Thyroid gland (tissue), 4 donors: ENCODE measurements around the gene RBM19. TPM values are rescaled to one million over a fixed set of nuclear protein-coding genes. Genes with fewer than 3 reads are reported as not detected.

ENCODE experiments used
- DNase-seq, 2 donors: peaks; one replicate each; pipeline ENCODE4 v3.0.0-alpha.2; 2019
- H3K27ac ChIP-seq, 3 donors: fragments of 200-600 bp; sonication (generic); 1 replicate in 2 of 3; 2 replicates in 1 of 3; pipeline ENCODE4 v1.5.1; 2016 to 2019; ENCODE audit warnings: mild to moderate bottlenecking in 1 of 3, moderate library complexity in 1 of 3
- H3K27me3 ChIP-seq: fragments of 200-600 bp; sonication (generic); one replicate; pipeline ENCODE4 v1.5.1; 2019
- H3K36me3 ChIP-seq, 2 donors: fragments of 200-600 bp; sonication (generic); one replicate each; pipeline ENCODE4 v1.5.1; 2016 to 2019
- H3K4me1 ChIP-seq, 2 donors: fragments of 200-600 bp; sonication (generic); one replicate each; pipeline ENCODE4 v1.5.1; 2017 to 2019
- H3K4me3 ChIP-seq, 3 donors: fragments of 200-600 bp; sonication (generic); replicated peaks in 1 of 3; 1 replicate in 2 of 3; 2 replicates in 1 of 3; pipeline ENCODE4 v1.5.1; 2016; ENCODE audit warnings: mild to moderate bottlenecking in 1 of 3
- H3K9me3 ChIP-seq: fragments of 200-600 bp; sonication (generic); one replicate; pipeline ENCODE4 v1.5.1; 2017
- CTCF ChIP-seq, 6 experiments: fragments of 200-600 bp in 3 of 6; fragments of 450-650 bp in 3 of 6; sonication (generic) in 3 of 6; IDR thresholded peaks; one replicate each; pipeline ENCODE4 v1.5.1; 2016 to 2019; ENCODE audit warnings: antibody characterized with exemption in 6 of 6, mild to moderate bottlenecking in 2 of 6, inconsistent platforms in 1 of 6, moderate library complexity in 1 of 6
- POLR2A ChIP-seq, 2 donors: fragments of 450-650 bp; IDR thresholded peaks; one replicate each; pipeline ENCODE4 v1.6.1; 2017; ENCODE audit warnings: antibody characterized with exemption in 2 of 2, mild to moderate bottlenecking in 2 of 2, moderate library complexity in 1 of 2
- WGBS, 2 donors: methylation state at CpG; one replicate each; pipeline ENCODE4 v1.1.5; 2017; 5-methylcytosine and 5-hydroxymethylcytosine counted together
- intact Hi-C: fragments of 100-400 bp; cut with DNase I; formaldehyde crosslinking; loops from one replicate; pipeline ENCODE4 v1.15.1; 2023
- total RNA-seq, 4 donors: library from RNA; depleted of rRNA; stranded (reverse); fragments of >200 nt; gene quantifications; one replicate each; pipeline ENCODE4 v1.2.3, GENCODE V29; 2016

Gene RBM19
- total RNA-seq, 4 donors from 2014 or later, result 27.3 to 40.6 (median 36.1) TPM

- Histone ChIP-seq H3K9me3 (no peaks in the 10 kb centered on the region), H3K4me1 (no peaks in the 10 kb centered on the region), H3K36me3 (no peaks in the 10 kb centered on the region), H3K27ac (no peak overlapping the region), H3K4me3 (no peak overlapping the region), H3K27me3 (no peaks in the 10 kb centered on the region)
- no peak for DNase-seq
- intact Hi-C loops, result no loop called here
- TF ChIP-seq CTCF (IDR thresholded peaks at IDR 0.05) (no peak), POLR2A (IDR thresholded peaks at IDR 0.05) (no peak)
- 70 to 76% methylated on average over 19 of the region's 19 CpGs for WGBS, 2 donors
These were observed 157.8 kb downstream of the RBM19 start for GRCh38 chr12:113808095-113808951.

- no peak for DNase-seq
- intact Hi-C loops, result no loop called here
- Histone ChIP-seq H3K27ac (no peak overlapping the region), H3K4me1 (no peaks in the 10 kb centered on the region), H3K4me3 (no peak overlapping the region), H3K27me3 (no peaks in the 10 kb centered on the region), H3K9me3 (no peaks in the 10 kb centered on the region), H3K36me3 (no peaks in the 10 kb centered on the region)
- WGBS, 2 donors, result 92 to 93% methylated on average over 5 of the region's 5 CpGs
- no peak for TF ChIP-seq POLR2A (IDR thresholded peaks at IDR 0.05)
- TF ChIP-seq CTCF (IDR thresholded peaks at IDR 0.05), result no peak
These were observed 160.5 kb downstream of the RBM19 start for GRCh38 chr12:113805673-113806072.

GRCh38 chr12:113804961-113805600, 161.0 kb downstream of the RBM19 start:
- Histone ChIP-seq H3K4me1 (no peaks in the 10 kb centered on the region), H3K27me3 (no peaks in the 10 kb centered on the region), H3K4me3 (no peak overlapping the region), H3K36me3 (no peaks in the 10 kb centered on the region), H3K9me3 (no peaks in the 10 kb centered on the region), H3K27ac (no peak overlapping the region)
- TF ChIP-seq POLR2A (IDR thresholded peaks at IDR 0.05), result no peak
- TF ChIP-seq CTCF (IDR thresholded peaks at IDR 0.05), result no peak
- WGBS, 2 donors, result 70 to 86% methylated on average over 13 to 16 of the region's 16 CpGs
- intact Hi-C loops, result no loop called here
- no peak for DNase-seq

- no peak overlapping the region for H3K4me3 ChIP-seq
- intact Hi-C loops, result no loop called here
- no peaks in the 10 kb centered on the region for H3K4me1 ChIP-seq
- no peak for DNase-seq
- H3K27ac ChIP-seq, result no peak overlapping the region
- no peaks in the 10 kb centered on the region for H3K36me3 ChIP-seq
- H3K9me3 ChIP-seq, result no peaks in the 10 kb centered on the region
- 89 to 90% methylated on average over 3 of the region's 3 CpGs for WGBS, 2 donors
- TF ChIP-seq POLR2A (IDR thresholded peaks at IDR 0.05) (no peak), CTCF (IDR thresholded peaks at IDR 0.05) (no peak)
- H3K27me3 ChIP-seq, result no peaks in the 10 kb centered on the region
These were observed 162.4 kb downstream of the RBM19 start for GRCh38 chr12:113803759-113804140.
